ENCODE data around the gene GRIN2D.

DNA sequence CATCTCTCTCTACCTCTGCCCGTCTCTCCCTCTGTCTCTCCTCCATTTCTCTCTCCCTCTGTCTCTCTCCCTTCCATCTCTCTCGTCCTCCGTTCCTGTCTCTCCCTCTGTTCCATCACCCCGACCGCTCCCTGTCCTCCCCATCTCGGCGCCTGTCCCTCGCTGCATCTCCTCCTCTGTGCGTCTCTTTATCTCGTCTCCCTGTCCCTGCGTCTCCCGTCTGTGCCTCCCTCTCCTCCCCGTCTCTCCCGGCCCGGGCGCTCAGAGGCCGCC is 4.6 kb downstream of the GRIN2D start:
- TF ChIP-seq POLR2AphosphoS5 (IDR thresholded peaks at IDR 0.05; ENCODE audit: low read depth, low read length) (no peak), EP300 (IDR thresholded peaks at IDR 0.05; ENCODE audit: borderline replicate concordance in 1 of 2, low read depth in 2 of 2, low read length in 2 of 2) (no peak), CTCF (IDR thresholded peaks at IDR 0.05; ENCODE audit: control extremely low read depth in 1 of 3, insufficient read depth in 1 of 3, low read depth in 1 of 3, low read length in 3 of 3) (no peak), CREB1 (IDR thresholded peaks at IDR 0.05) (no peak), JUND (IDR thresholded peaks at IDR 0.05; ENCODE audit: low read length) (no peak), RAD21 (IDR thresholded peaks at IDR 0.05 in 1 of 2, conservative IDR thresholded peaks at IDR 0.05 in 1 of 2; ENCODE audit: low read depth in 2 of 2, low read length in 2 of 2) (no peak), CHD1 (IDR thresholded peaks at IDR 0.05; ENCODE audit: low read depth, low read length) (no peak), KDM4A (IDR thresholded peaks at IDR 0.05; ENCODE audit: low read depth, low read length, severe bottlenecking) (no peak), YY1 (IDR thresholded peaks at IDR 0.05; ENCODE audit: low read depth, low read length) (no peak), POLR2A (IDR thresholded peaks at IDR 0.05; ENCODE audit: control extremely low read depth in 1 of 2, low read depth in 2 of 2, low read length in 2 of 2) (no peak)

Data from H1 (cell line).